GM18861 (cell line): ENCODE measurements around the gene CMPK2.

Source experiments
- ATAC-seq: cut with Tn5 transposase; IDR thresholded peaks from one replicate; pipeline ENCODE4 v1.9.1; 2021; ENCODE audit not compliant: unreplicated experiment

Gene CMPK2

DNA sequence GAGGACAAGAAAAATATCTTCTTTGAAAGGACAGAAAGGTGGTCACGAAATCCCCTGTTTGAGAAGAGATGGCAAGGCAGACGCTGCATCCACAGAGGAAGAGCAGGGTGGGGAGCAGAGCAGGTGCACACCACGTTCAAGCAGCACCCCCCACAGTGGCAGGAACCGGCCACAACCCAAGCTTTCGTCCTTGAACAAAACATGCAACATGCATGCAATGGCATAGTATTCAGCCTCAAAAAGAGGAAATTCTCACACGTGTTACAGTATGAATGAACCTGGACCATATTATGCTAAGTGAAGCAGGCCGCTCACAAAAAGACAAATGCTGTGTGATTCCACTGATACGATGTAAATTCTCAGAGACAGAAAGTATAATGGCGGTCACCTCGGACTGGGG, 51.4 kb downstream of the CMPK2 start:
- ATAC-seq, result no peak

DNA sequence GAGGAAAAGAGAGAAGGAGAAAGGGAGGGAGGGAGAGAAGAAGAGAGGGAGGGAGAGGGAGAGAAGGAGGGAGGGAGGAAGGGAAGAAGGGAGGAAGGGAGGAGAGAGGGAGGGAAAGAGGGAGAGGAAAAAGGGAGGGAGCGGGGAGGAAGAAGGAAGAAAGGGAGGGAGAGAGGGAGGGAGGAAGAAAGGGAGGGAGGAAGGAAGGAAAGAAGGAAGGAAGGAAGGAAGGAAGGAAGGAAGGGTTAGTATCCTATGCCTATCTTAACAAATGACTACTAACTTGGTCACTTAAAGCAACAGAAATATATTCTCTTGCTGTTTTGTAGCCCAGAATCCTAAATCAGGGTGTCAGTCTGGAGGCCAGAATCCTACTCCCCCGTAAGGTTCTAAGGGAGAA, 52.1 kb downstream of the CMPK2 start:
- ATAC-seq, result no peak

DNA sequence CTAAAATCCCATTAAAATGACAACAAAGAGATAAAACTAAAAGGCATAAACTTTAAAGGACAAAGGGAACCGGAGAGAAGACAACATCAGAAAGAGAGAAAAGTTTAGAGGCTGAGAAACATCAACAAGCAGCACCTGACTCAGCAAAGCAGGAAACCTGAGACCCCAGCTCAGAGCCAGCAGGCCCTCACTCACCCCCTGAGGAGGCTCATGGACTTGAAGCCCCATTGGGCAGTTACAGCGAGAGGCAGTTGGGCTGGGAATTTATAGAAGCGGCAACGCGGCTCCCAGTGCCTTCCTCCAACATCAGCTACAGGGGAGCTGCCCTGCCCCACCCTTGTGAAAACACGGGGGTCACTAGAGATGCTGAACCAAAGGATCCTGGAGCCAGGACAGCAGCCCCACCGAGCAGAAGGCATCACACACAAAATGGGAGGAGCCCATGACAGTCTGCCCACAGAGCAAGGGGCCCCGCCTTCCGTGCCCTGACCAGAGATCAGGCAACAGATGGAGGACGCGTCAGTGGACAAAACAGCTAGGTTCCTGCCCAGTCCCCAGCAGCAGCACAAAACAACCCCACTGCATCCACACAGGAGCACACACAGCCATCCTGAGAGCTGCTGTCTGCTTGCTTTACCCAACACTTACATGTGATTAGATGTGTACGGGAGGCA, 52.7 kb downstream of the CMPK2 start:
- no peak for ATAC-seq

DNA sequence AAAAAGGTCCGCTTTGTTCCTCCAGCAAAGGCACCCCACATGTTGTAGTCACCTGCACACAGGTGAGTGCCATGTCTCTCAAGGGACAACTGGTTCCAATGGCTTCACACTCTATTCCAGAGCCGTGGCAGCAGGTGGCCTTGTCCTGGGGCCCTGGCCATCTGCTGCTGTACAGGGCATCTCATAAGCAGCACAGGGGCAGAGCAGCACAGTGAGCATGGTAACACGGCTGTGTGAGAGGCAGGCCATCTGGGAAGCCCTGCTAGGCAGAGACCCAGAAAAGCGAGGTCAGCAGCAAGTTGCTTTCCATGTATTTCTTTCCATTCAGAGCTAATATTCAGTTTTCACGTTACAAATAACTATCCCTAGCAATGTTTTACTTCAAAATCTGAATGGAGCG, 54.7 kb downstream of the CMPK2 start:
- no peak for ATAC-seq

DNA sequence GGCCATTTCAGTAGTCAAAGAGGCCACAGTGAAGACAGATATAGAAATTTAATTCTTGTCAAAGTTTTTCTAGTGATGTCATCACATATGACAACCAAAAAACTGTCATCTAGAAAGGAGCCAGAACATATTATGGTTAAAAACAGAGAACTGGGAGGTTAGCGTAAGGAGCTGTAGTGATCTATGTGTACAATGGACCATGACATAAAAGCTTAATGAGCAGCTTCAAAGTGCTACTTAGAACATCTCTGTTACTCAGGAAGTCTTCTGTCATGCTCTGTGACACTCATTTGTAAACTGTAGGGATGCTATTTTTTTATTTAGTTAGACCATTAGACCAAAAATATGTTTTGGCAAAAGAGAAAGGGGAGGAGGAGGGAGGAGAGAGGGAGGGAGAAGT, 57.3 kb downstream of the CMPK2 start:
- no peak for ATAC-seq

DNA sequence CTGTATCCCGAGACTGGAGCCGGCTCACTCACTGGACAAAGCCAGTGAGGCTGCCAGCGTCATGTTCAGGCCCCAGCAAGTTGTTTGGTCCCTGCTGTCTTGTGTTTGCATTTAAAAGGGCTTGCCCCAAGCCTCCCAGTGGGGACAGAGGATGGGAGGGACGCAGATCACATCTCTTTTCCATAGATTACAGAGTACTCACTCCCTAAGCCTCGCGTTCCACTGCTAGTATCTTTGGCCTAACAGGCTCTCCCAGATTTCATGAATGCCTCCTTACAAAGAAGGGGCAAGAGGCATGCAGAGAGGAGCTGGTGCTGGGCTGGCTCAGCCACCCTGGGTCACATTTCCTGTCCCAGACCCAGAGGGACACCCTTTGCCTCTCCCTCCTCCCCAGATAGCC, 59.1 kb downstream of the CMPK2 start:
- no peak for ATAC-seq

DNA sequence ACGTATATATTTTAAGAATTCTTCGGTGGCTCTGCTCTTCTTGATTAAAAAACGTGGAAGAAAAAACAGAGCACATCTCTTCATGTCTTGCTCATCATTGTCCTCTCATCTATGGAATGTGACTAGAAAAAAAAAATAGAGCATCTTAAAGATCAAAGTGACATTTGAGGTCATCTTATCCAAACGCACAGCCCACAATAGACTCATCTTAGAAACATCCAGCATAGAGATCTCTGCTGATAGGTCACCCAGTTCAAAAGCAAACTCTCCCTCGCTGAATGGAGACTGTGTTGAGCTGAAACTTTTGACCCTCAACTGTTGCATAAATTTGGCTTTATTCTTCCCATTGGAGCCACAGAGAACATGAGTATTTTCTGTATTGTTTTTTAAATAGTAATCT, 65.2 kb downstream of the CMPK2 start:
- no peak for ATAC-seq
